H1 (cell line): Measurements from ENCODE around the gene SPC25. TPM values are rescaled to one million over a fixed set of nuclear protein-coding genes. Genes with fewer than 3 reads are reported as not detected.

Experiments used
- CTCF ChIA-PET: fragments of 300-600 bp; sonication (Branson Sonifier 250); formaldehyde crosslinking; loops from one replicate; lab custom pipeline; 2021; ENCODE audit not compliant: partially characterized antibody; lab: Charles Lee
- POLR2A ChIA-PET: fragments of 300-600 bp; sonication (Branson Sonifier 250); formaldehyde crosslinking; loops from one replicate; lab custom pipeline; 2021; ENCODE audit warnings: inconsistent platforms; ENCODE audit not compliant: partially characterized antibody; lab: Charles Lee
- DNase-seq, 2 experiments: peaks; one replicate each; pipeline versions ENCODE4 v3.0.0 to v3.0.0-alpha.2; 2010 to 2022; ENCODE audit warnings: low spot score in 2 of 2, low read depth in 1 of 2, mixed read lengths in 1 of 2
- FAIRE-seq: peaks from 2 replicates; lab custom pipeline; 2011; peaks lifted over from hg19 to GRCh38; lab: Jason Lieb, UNC
- H2AFZ ChIP-seq: 2 replicates; pipeline ENCODE4 v1.8.1; 2012; ENCODE audit warnings: low read length, inconsistent platforms
- H2AK5ac ChIP-seq: 2 replicates; pipeline ENCODE4 v1.6.1; 2013; ENCODE audit warnings: low read depth, low read length
- H2BK120ac ChIP-seq: replicated peaks from 2 replicates; pipeline ENCODE3; 2013; ENCODE audit warnings: low read depth, low read length, inconsistent platforms
- H2BK12ac ChIP-seq: 2 replicates; pipeline ENCODE4 v1.6.1; 2013; ENCODE audit warnings: low read depth, low read length
- H2BK15ac ChIP-seq: 2 replicates; pipeline ENCODE4 v1.6.1; 2013; ENCODE audit warnings: low read length
- H2BK20ac ChIP-seq: 2 replicates; pipeline ENCODE4 v1.6.1; 2013; ENCODE audit warnings: low read length
- H2BK5ac ChIP-seq: 2 replicates; pipeline ENCODE4 v1.6.1; 2013; ENCODE audit warnings: low read depth, low read length
- H3K14ac ChIP-seq: 2 replicates; pipeline ENCODE4 v1.6.1; 2013; ENCODE audit warnings: inconsistent platforms; ENCODE audit not compliant: insufficient read length
- H3K18ac ChIP-seq: 2 replicates; pipeline ENCODE4 v1.6.1; 2013; ENCODE audit warnings: low read length; ENCODE audit errors: extremely low read depth
- H3K23ac ChIP-seq: 2 replicates; pipeline ENCODE4 v1.6.1; 2013; ENCODE audit warnings: inconsistent platforms; ENCODE audit not compliant: insufficient read length
- H3K23me2 ChIP-seq: 2 replicates; pipeline ENCODE4 v1.6.1; 2013; ENCODE audit warnings: low read depth, low read length
- H3K27ac ChIP-seq: 2 replicates; pipeline ENCODE4 v1.6.1; 2011; ENCODE audit warnings: low read depth, low read length, inconsistent platforms
- H3K27me3 ChIP-seq, 4 experiments: replicated peaks in 1 of 4; 1 replicate in 1 of 4; 2 replicates in 3 of 4; pipeline versions ENCODE4 v1.6.1 to v1.8.1; 2011 to 2013; ENCODE audit warnings: low read length in 3 of 4, mild to moderate bottlenecking in 3 of 4, inconsistent platforms in 2 of 4, mixed read lengths in 2 of 4, moderate library complexity in 1 of 4; ENCODE audit not compliant: control insufficient read depth in 3 of 4, insufficient read depth in 3 of 4; ENCODE audit errors: extremely low read depth in 1 of 4
- H3K36me3 ChIP-seq, 4 experiments: 2 replicates each; pipeline versions ENCODE4 v1.6.1 to v1.8.1; 2011 to 2013; ENCODE audit warnings: mild to moderate bottlenecking in 4 of 4, low read length in 3 of 4, moderate library complexity in 2 of 4, control low read depth in 1 of 4, inconsistent platforms in 1 of 4; ENCODE audit not compliant: insufficient read depth in 4 of 4, control insufficient read depth in 2 of 4
- H3K4ac ChIP-seq: replicated peaks from 2 replicates; pipeline ENCODE3; 2013; ENCODE audit warnings: low read length, low read depth, mixed read lengths, inconsistent platforms; ENCODE audit not compliant: insufficient read length
- H3K4me1 ChIP-seq, 4 experiments: replicated peaks in 1 of 4; 1 replicate in 1 of 4; 2 replicates in 3 of 4; pipeline versions ENCODE4 v1.6.1 to v1.8.1; 2011 to 2013; ENCODE audit warnings: low read length in 3 of 4, inconsistent platforms in 2 of 4, mixed read lengths in 1 of 4; ENCODE audit not compliant: insufficient read depth in 4 of 4, control insufficient read depth in 3 of 4
- H3K4me2 ChIP-seq, 2 experiments: 2 replicates each; pipeline versions ENCODE4 v1.6.1 to v1.8.1; 2011 to 2013; ENCODE audit warnings: low read depth in 2 of 2, low read length in 2 of 2, control low read depth in 1 of 2, inconsistent platforms in 1 of 2, mild to moderate bottlenecking in 1 of 2; ENCODE audit not compliant: insufficient read depth in 1 of 2
- H3K4me3 ChIP-seq, 4 experiments: fragments of 200-600, 300-600 bp in 1 of 4; sonication (generic), shearing (Covaris generic), sonication (Bioruptor Twin) in 1 of 4; 2 replicates each; pipeline versions ENCODE4 v1.5.1 to v1.8.1; 2011 to 2016; ENCODE audit warnings: low read length in 4 of 4, low read depth in 3 of 4, control low read depth in 2 of 4, inconsistent platforms in 2 of 4, mild to moderate bottlenecking in 2 of 4, mixed read lengths in 1 of 4, moderate library complexity in 1 of 4; ENCODE audit not compliant: insufficient read depth in 2 of 4; ENCODE audit errors: extremely low read depth in 1 of 4
- H3K56ac ChIP-seq: replicated peaks from 2 replicates; pipeline ENCODE3; 2013; ENCODE audit warnings: low read depth, mild to moderate bottlenecking, mixed read lengths, low read length, inconsistent platforms; ENCODE audit not compliant: insufficient read length
- H3K79me1 ChIP-seq: 2 replicates; pipeline ENCODE4 v1.6.1; 2013; ENCODE audit warnings: low read depth, low read length, control low read depth
- H3K79me2 ChIP-seq, 2 experiments: 2 replicates each; pipeline versions ENCODE4 v1.6.1 to v1.8.1; 2012 to 2013; ENCODE audit warnings: low read length in 2 of 2, mild to moderate bottlenecking in 2 of 2, inconsistent platforms in 1 of 2; ENCODE audit not compliant: insufficient read depth in 2 of 2, control insufficient read depth in 1 of 2
- H3K9ac ChIP-seq, 4 experiments: replicated peaks in 1 of 4; 1 replicate in 1 of 4; 2 replicates in 3 of 4; pipeline versions ENCODE4 v1.6.1 to v1.8.1; 2011 to 2013; ENCODE audit warnings: low read depth in 3 of 4, low read length in 3 of 4, control low read depth in 2 of 4, mild to moderate bottlenecking in 2 of 4, moderate library complexity in 2 of 4, inconsistent platforms in 1 of 4; ENCODE audit errors: extremely low read depth in 1 of 4
- H3K9me3 ChIP-seq, 2 experiments: 2 replicates each; pipeline versions ENCODE4 v1.6.1 to v1.8.1; 2012 to 2013; ENCODE audit warnings: mild to moderate bottlenecking in 2 of 2, moderate library complexity in 2 of 2, control low read depth in 1 of 2, inconsistent platforms in 1 of 2, low read depth in 1 of 2, low read length in 1 of 2, mixed read lengths in 1 of 2; ENCODE audit not compliant: insufficient read depth in 2 of 2
- H4K20me1 ChIP-seq, 2 experiments: replicated peaks in 1 of 2; 2 replicates each; pipeline versions ENCODE3 to v1.8.1; 2011 to 2013; ENCODE audit warnings: inconsistent platforms in 2 of 2, low read length in 2 of 2, mild to moderate bottlenecking in 1 of 2; ENCODE audit not compliant: insufficient read depth in 2 of 2, control insufficient read depth in 1 of 2
- H4K5ac ChIP-seq: 2 replicates; pipeline ENCODE4 v1.6.1; 2013; ENCODE audit warnings: low read length, low read depth, mixed read lengths, inconsistent platforms; ENCODE audit not compliant: insufficient read length
- H4K8ac ChIP-seq: 2 replicates; pipeline ENCODE4 v1.8.0; 2013; ENCODE audit warnings: mild to moderate bottlenecking, moderate library complexity, low read length, inconsistent platforms; ENCODE audit not compliant: insufficient read depth; ENCODE audit errors: extremely low read depth
- H4K91ac ChIP-seq: replicated peaks from 2 replicates; pipeline ENCODE3; 2013; ENCODE audit warnings: low read length, mixed read lengths, inconsistent platforms; ENCODE audit not compliant: insufficient read length
- BACH1 ChIP-seq: IDR thresholded peaks from 2 replicates; pipeline ENCODE4 v1.6.1; 2012; ENCODE audit warnings: low read length, improper control_type of control experiment
- BRCA1 ChIP-seq: IDR thresholded peaks from 2 replicates; pipeline ENCODE4 v1.6.1; 2012; ENCODE audit warnings: low read depth, low read length, improper control_type of control experiment
- CTBP2 ChIP-seq: IDR thresholded peaks from 2 replicates; pipeline ENCODE4 v1.7.0; 2011; ENCODE audit warnings: borderline replicate concordance, mild to moderate bottlenecking, moderate library complexity, mixed read lengths, low read length; ENCODE audit not compliant: insufficient read depth, insufficient read length
- E2F6 ChIP-seq: IDR thresholded peaks from 2 replicates; pipeline ENCODE4 v1.6.1; 2012; ENCODE audit warnings: inconsistent platforms
- EP300 ChIP-seq, 2 experiments: IDR thresholded peaks; 1 replicate in 1 of 2; 2 replicates in 1 of 2; pipeline ENCODE4 v1.6.1; 2011 to 2012; ENCODE audit warnings: low read depth in 2 of 2, low read length in 2 of 2, mild to moderate bottlenecking in 2 of 2, borderline replicate concordance in 1 of 2, inconsistent platforms in 1 of 2, moderate library complexity in 1 of 2
- FOSL1 ChIP-seq: IDR thresholded peaks from 2 replicates; pipeline ENCODE4 v1.6.1; 2011; ENCODE audit warnings: mild to moderate bottlenecking, low read depth, low read length, moderate library complexity; ENCODE audit not compliant: insufficient read depth
- GTF2F1 ChIP-seq: IDR thresholded peaks from 2 replicates; pipeline ENCODE4 v1.6.1; 2012; ENCODE audit warnings: low read depth, low read length, improper control_type of control experiment, borderline replicate concordance
- RAD21 ChIP-seq, 2 experiments: IDR thresholded peaks in 1 of 2; conservative IDR thresholded peaks in 1 of 2; 2 replicates each; pipeline ENCODE4 v1.6.1; 2011; ENCODE audit warnings: low read depth in 2 of 2, low read length in 2 of 2, improper control_type of control experiment in 1 of 2, inconsistent platforms in 1 of 2, mild to moderate bottlenecking in 1 of 2, moderate library complexity in 1 of 2
- RXRA ChIP-seq: IDR thresholded peaks from 2 replicates; pipeline ENCODE4 v1.6.1; 2011; ENCODE audit warnings: low read depth, mild to moderate bottlenecking, low read length, moderate library complexity; ENCODE audit not compliant: insufficient read depth
- SIN3A ChIP-seq, 2 experiments: IDR thresholded peaks in 1 of 2; conservative IDR thresholded peaks in 1 of 2; 2 replicates each; pipeline ENCODE4 v1.6.1; 2011 to 2012; ENCODE audit warnings: low read length in 2 of 2, improper control_type of control experiment in 1 of 2, low read depth in 1 of 2, mild to moderate bottlenecking in 1 of 2
- SIRT6 ChIP-seq: IDR thresholded peaks from one replicate; pipeline ENCODE4 v1.7.1; 2012; ENCODE audit warnings: low read length, inconsistent platforms
- SIX5 ChIP-seq: IDR thresholded peaks from 2 replicates; pipeline ENCODE4 v1.6.1; 2011; ENCODE audit warnings: mild to moderate bottlenecking, low read depth, low read length
- TCF12 ChIP-seq: IDR thresholded peaks from 2 replicates; pipeline ENCODE4 v1.6.1; 2011; ENCODE audit warnings: low read depth, mild to moderate bottlenecking, low read length
- YY1 ChIP-seq: IDR thresholded peaks from 2 replicates; pipeline ENCODE4 v1.6.1; 2011; ENCODE audit warnings: low read depth, mild to moderate bottlenecking, low read length
- WGBS, 2 experiments: shearing (Covaris generic) in 1 of 2; methylation state at CpG; one replicate each; pipeline versions ENCODE4 v1.1.6 to v1.1.7; 2013 to 2015; ENCODE audit warnings: low lambda C conversion rate in 2 of 2, mixed read lengths in 2 of 2, inconsistent platforms in 1 of 2, low coverage in 1 of 2, missing lambda C conversion rate in 1 of 2; ENCODE audit not compliant: insufficient replicate concordance in 2 of 2, insufficient coverage in 1 of 2, insufficient read length in 1 of 2; ENCODE audit errors: extremely low coverage in 1 of 2, missing lambda C conversion rate in 1 of 2; 5-methylcytosine and 5-hydroxymethylcytosine counted together
- polyA plus RNA-seq, 7 experiments: library from polyadenylated mRNA; depleted of rRNA in 3 of 7; stranded (reverse) in 5 of 7; unstranded in 2 of 7; fragments of >200 nt in 5 of 7; fragments of 200-250 nt in 2 of 7; gene quantifications; 1 replicate in 5 of 7; 2 replicates in 1 of 7; 4 replicates in 1 of 7; pipeline versions ENCODE4 v1.2.1 to v1.2.3, GENCODE V29; 2011 to 2013; ENCODE audit warnings: missing spikeins in 2 of 7, mixed read lengths in 2 of 7
- total RNA-seq: library from RNA; stranded (reverse); fragmentation: NEBNext Ultra II Directional; extraction: Animal tissue kit (Norgen Biotek cat#: 25700); gene quantifications from 2 replicates; pipeline ENCODE4 v1.2.1, GENCODE V29; 2021

Gene SPC25
- total and polyA plus RNA-seq, 2 of the 8 experiments (the other 6 are each of a cell fraction or from before 2014, with no cell fraction given), result 21.0 to 34.7 TPM

GRCh38 chr2:168897449-168897848 lies 7.2 kb upstream of the SPC25 start:
- no peaks in the 10 kb centered on the region for H3K9me3 ChIP-seq
- H2AK5ac ChIP-seq, result no peak overlapping the region
- H2BK5ac ChIP-seq, result no peak overlapping the region
- H3K27me3 ChIP-seq, result no peaks in the 10 kb centered on the region
- H4K91ac ChIP-seq, result no peak overlapping the region
- DNase-seq (no peak), FAIRE-seq (no peak)
- H3K36me3 ChIP-seq, result no peaks in the 10 kb centered on the region
- no peak overlapping the region for H3K23ac ChIP-seq
- no peak overlapping the region for H2AFZ ChIP-seq
- no peak overlapping the region for H3K4me2 ChIP-seq
- H4K20me1 ChIP-seq, result no peaks in the 10 kb centered on the region
- H3K4me3 ChIP-seq, result no peak overlapping the region
- no peaks in the 10 kb centered on the region for H3K4me1 ChIP-seq
- CTCF ChIA-PET, result no interaction called here
- WGBS, 2 experiments, result 85% methylated on average over 1 of the region's 1 CpG; no CpG with 5 or more reads in 1 of the 2 experiments
- no peak overlapping the region for H3K14ac ChIP-seq
- no peak overlapping the region for H3K18ac ChIP-seq
- no peak overlapping the region for H2BK12ac ChIP-seq
- H3K9ac ChIP-seq, result no peak overlapping the region
- H2BK20ac ChIP-seq, result no peak overlapping the region
- no peaks in the 10 kb centered on the region for H3K79me1 ChIP-seq
- no peaks in the 10 kb centered on the region for H3K79me2 ChIP-seq
- no peak overlapping the region for H3K4ac ChIP-seq
- H3K27ac ChIP-seq, result no peak overlapping the region
- H4K5ac ChIP-seq, result no peak overlapping the region
- no peaks in the 10 kb centered on the region for H3K23me2 ChIP-seq
- H2BK120ac ChIP-seq, result no peak overlapping the region
- no peak overlapping the region for H2BK15ac ChIP-seq
- no peak overlapping the region for H4K8ac ChIP-seq
- POLR2A ChIA-PET, result no interaction called here
- no peak overlapping the region for H3K56ac ChIP-seq
- TF ChIP-seq SIX5 (no peak), CTBP2 (no peak), FOSL1 (no peak), BRCA1 (no peak), SIRT6 (no peak), RXRA (no peak), GTF2F1 (no peak), E2F6 (no peak), EP300 (IDR thresholded peaks at IDR 0.05; ENCODE audit: borderline replicate concordance in 1 of 2, low read depth in 2 of 2, low read length in 2 of 2) (no peak), RAD21 (IDR thresholded peaks at IDR 0.05 in 1 of 2, conservative IDR thresholded peaks at IDR 0.05 in 1 of 2; ENCODE audit: low read depth in 2 of 2, low read length in 2 of 2) (no peak), YY1 (no peak), SIN3A (conservative IDR thresholded peaks at IDR 0.05 in 1 of 2, IDR thresholded peaks at IDR 0.05 in 1 of 2; ENCODE audit: low read depth in 1 of 2, low read length in 2 of 2) (no peak), TCF12 (no peak), BACH1 (no peak)
